CD4-positive, alpha-beta T cell treated with Interferon gamma for 1 hour (primary cell): Measurements from ENCODE around the gene VWA3B.
"Not testable (repeated sequence)": the region's sequence is repeated elsewhere in the genome, so short reads cannot be mapped to it uniquely, and the experiment has no call there.

Experiments
- DNase-seq: peaks from one replicate; pipeline ENCODE4 v3.0.0-alpha.2; 2020

Gene VWA3B

GRCh38 chr2:98300141-98300874 lies 213.3 kb downstream of the VWA3B start:
- DNase-seq = no peak

GRCh38 chr2:98301469-98301868 lies 214.5 kb downstream of the VWA3B start:
- no peak for DNase-seq

- DNase-seq = not testable (repeated sequence)
Observed at GRCh38 chr2:98307131-98307696, 220.2 kb downstream of the VWA3B start.

GRCh38 chr2:98308068-98308467 lies 221.1 kb downstream of the VWA3B start:
- no peak for DNase-seq

GRCh38 chr2:98308532-98308931 lies 221.6 kb downstream of the VWA3B start:
- DNase-seq = no peak

- DNase-seq = no peak
Observed at GRCh38 chr2:98309580-98309979, 222.6 kb downstream of the VWA3B start.

- no peak for DNase-seq
Observed at GRCh38 chr2:98310010-98310409, 223.0 kb downstream of the VWA3B start.

- no peak for DNase-seq
Observed at GRCh38 chr2:98311090-98311489, 224.1 kb downstream of the VWA3B start.

GRCh38 chr2:98311771-98312545 lies 225.0 kb downstream of the VWA3B start:
- DNase-seq = no peak

GRCh38 chr2:98313492-98314250 lies 226.7 kb downstream of the VWA3B start:
- DNase-seq = no peak

GRCh38 chr2:98314251-98314650 lies 227.3 kb downstream of the VWA3B start:
- DNase-seq = no peak

GRCh38 chr2:98315957-98316356 lies 229.0 kb downstream of the VWA3B start:
- no peak for DNase-seq

- no peak for DNase-seq
Observed at GRCh38 chr2:98317214-98317613, 230.2 kb downstream of the VWA3B start.

- DNase-seq = not testable (repeated sequence)
Observed at GRCh38 chr2:98320171-98320570, 233.2 kb downstream of the VWA3B start.

- DNase-seq = no peak
Observed at GRCh38 chr2:98324181-98324580, 237.2 kb downstream of the VWA3B start.

- no peak for DNase-seq
Observed at GRCh38 chr2:98327776-98328175, 240.8 kb downstream of the VWA3B start.

GRCh38 chr2:98329549-98329948 lies 242.6 kb downstream of the VWA3B start:
- DNase-seq = no peak

GRCh38 chr2:98332989-98333388 lies 246.0 kb downstream of the VWA3B start:
- DNase-seq = no peak

- DNase-seq = no peak
Observed at GRCh38 chr2:98333922-98334321, 247.0 kb downstream of the VWA3B start.

- DNase-seq = no peak
Observed at GRCh38 chr2:98334439-98335078, 247.6 kb downstream of the VWA3B start.

GRCh38 chr2:98335271-98335670 lies 248.3 kb downstream of the VWA3B start:
- no peak for DNase-seq

- no peak for DNase-seq
Observed at GRCh38 chr2:98341241-98341640, 254.3 kb downstream of the VWA3B start.

GRCh38 chr2:98343285-98343684 lies 256.3 kb downstream of the VWA3B start:
- no peak for DNase-seq
